ENCODE data around the gene NAT8L.

Gene NAT8L

GRCh38 chr4:2081540-2081939 lies 22.4 kb downstream of the NAT8L start:
- Histone ChIP-seq H3K27me3 (ENCODE audit: control insufficient read depth, insufficient read depth, low read length) (no peaks in the 10 kb centered on the region), H3K9ac (ENCODE audit: low read depth, low read length) (no peak overlapping the region), H3K4me2 (ENCODE audit: low read length) (no peak overlapping the region), H3K4me1 (ENCODE audit: control insufficient read depth, insufficient read depth, low read length) (peaks cover 5% of the 10 kb centered on the region), H3K36me3 (ENCODE audit: insufficient read depth, low read length) (no peaks in the 10 kb centered on the region), H3K4me3 (ENCODE audit: low read length) (no peak overlapping the region), H3K9me3 (replicated peaks; ENCODE audit: low read length) (no peaks in the 10 kb centered on the region)

- no peak overlapping the region for H3K9ac ChIP-seq (ENCODE audit: low read depth, low read length)
- H3K36me3 ChIP-seq (ENCODE audit: insufficient read depth, low read length), result no peaks in the 10 kb centered on the region
- H3K4me1 ChIP-seq (ENCODE audit: control insufficient read depth, insufficient read depth, low read length), result peaks cover 5% of the 10 kb centered on the region
- H3K27me3 ChIP-seq (ENCODE audit: control insufficient read depth, insufficient read depth, low read length), result no peaks in the 10 kb centered on the region
- no peaks in the 10 kb centered on the region for H3K9me3 ChIP-seq (replicated peaks; ENCODE audit: low read length)
- H3K4me2 ChIP-seq (ENCODE audit: low read length), result no peak overlapping the region
- no peak overlapping the region for H3K4me3 ChIP-seq (ENCODE audit: low read length)
Measured at GRCh38 chr4:2082118-2082517, 23.0 kb downstream of the NAT8L start.

GRCh38 chr4:2082627-2083026 lies 23.5 kb downstream of the NAT8L start:
- Histone ChIP-seq H3K4me1 (ENCODE audit: control insufficient read depth, insufficient read depth, low read length) (peaks cover 5% of the 10 kb centered on the region), H3K4me2 (ENCODE audit: low read length) (no peak overlapping the region)

GRCh38 chr4:2083116-2083825 lies 24.1 kb downstream of the NAT8L start:
- H3K9me3 ChIP-seq (replicated peaks; ENCODE audit: low read length), result no peaks in the 10 kb centered on the region
- no peaks in the 10 kb centered on the region for H3K36me3 ChIP-seq (ENCODE audit: insufficient read depth, low read length)
- no peak overlapping the region for H3K4me3 ChIP-seq (ENCODE audit: low read length)
- no peak overlapping the region for H3K9ac ChIP-seq (ENCODE audit: low read depth, low read length)
- H3K4me2 ChIP-seq (ENCODE audit: low read length), result no peak overlapping the region
- peaks cover 5% of the 10 kb centered on the region for H3K4me1 ChIP-seq (ENCODE audit: control insufficient read depth, insufficient read depth, low read length)
- H3K27me3 ChIP-seq (ENCODE audit: control insufficient read depth, insufficient read depth, low read length), result no peaks in the 10 kb centered on the region

More at GRCh38 chr4:2082627-2083026, 23.5 kb downstream of the NAT8L start:
- Histone ChIP-seq H3K9ac (ENCODE audit: low read depth, low read length) (no peak overlapping the region), H3K9me3 (replicated peaks; ENCODE audit: low read length) (no peaks in the 10 kb centered on the region), H3K36me3 (ENCODE audit: insufficient read depth, low read length) (no peaks in the 10 kb centered on the region), H3K27me3 (ENCODE audit: control insufficient read depth, insufficient read depth, low read length) (no peaks in the 10 kb centered on the region), H3K4me3 (ENCODE audit: low read length) (no peak overlapping the region)

- no peak overlapping the region for H3K9ac ChIP-seq (ENCODE audit: low read depth, low read length)
Measured at GRCh38 chr4:2083826-2084160, 24.7 kb downstream of the NAT8L start.

GRCh38 chr4:2084316-2084715 lies 25.2 kb downstream of the NAT8L start:
- Histone ChIP-seq H3K4me1 (ENCODE audit: control insufficient read depth, insufficient read depth, low read length) (peaks cover 5% of the 10 kb centered on the region), H3K9me3 (replicated peaks; ENCODE audit: low read length) (no peaks in the 10 kb centered on the region), H3K4me3 (ENCODE audit: low read length) (no peak overlapping the region), H3K4me2 (ENCODE audit: low read length) (no peak overlapping the region), H3K9ac (ENCODE audit: low read depth, low read length) (no peak overlapping the region), H3K36me3 (ENCODE audit: insufficient read depth, low read length) (no peaks in the 10 kb centered on the region), H3K27me3 (ENCODE audit: control insufficient read depth, insufficient read depth, low read length) (no peaks in the 10 kb centered on the region)

More at GRCh38 chr4:2083826-2084160, 24.7 kb downstream of the NAT8L start:
- Histone ChIP-seq H3K9me3 (replicated peaks; ENCODE audit: low read length) (no peaks in the 10 kb centered on the region), H3K36me3 (ENCODE audit: insufficient read depth, low read length) (no peaks in the 10 kb centered on the region), H3K27me3 (ENCODE audit: control insufficient read depth, insufficient read depth, low read length) (no peaks in the 10 kb centered on the region), H3K4me1 (ENCODE audit: control insufficient read depth, insufficient read depth, low read length) (peaks cover 5% of the 10 kb centered on the region), H3K4me3 (ENCODE audit: low read length) (no peak overlapping the region), H3K4me2 (ENCODE audit: low read length) (no peak overlapping the region)

GRCh38 chr4:2085496-2085901 lies 26.4 kb downstream of the NAT8L start:
- no peaks in the 10 kb centered on the region for H3K9me3 ChIP-seq (replicated peaks; ENCODE audit: low read length)
- no peak overlapping the region for H3K9ac ChIP-seq (ENCODE audit: low read depth, low read length)
- H3K4me1 ChIP-seq (ENCODE audit: control insufficient read depth, insufficient read depth, low read length), result peaks cover 5% of the 10 kb centered on the region
- H3K27me3 ChIP-seq (ENCODE audit: control insufficient read depth, insufficient read depth, low read length), result no peaks in the 10 kb centered on the region
- no peak overlapping the region for H3K4me2 ChIP-seq (ENCODE audit: low read length)
- no peaks in the 10 kb centered on the region for H3K36me3 ChIP-seq (ENCODE audit: insufficient read depth, low read length)
- no peak overlapping the region for H3K4me3 ChIP-seq (ENCODE audit: low read length)

- no peaks in the 10 kb centered on the region for H3K27me3 ChIP-seq (ENCODE audit: control insufficient read depth, insufficient read depth, low read length)
- H3K36me3 ChIP-seq (ENCODE audit: insufficient read depth, low read length), result no peaks in the 10 kb centered on the region
- H3K9ac ChIP-seq (ENCODE audit: low read depth, low read length), result no peak overlapping the region
- H3K4me2 ChIP-seq (ENCODE audit: low read length), result no peak overlapping the region
- H3K4me3 ChIP-seq (ENCODE audit: low read length), result no peak overlapping the region
- no peaks in the 10 kb centered on the region for H3K9me3 ChIP-seq (replicated peaks; ENCODE audit: low read length)
- H3K4me1 ChIP-seq (ENCODE audit: control insufficient read depth, insufficient read depth, low read length), result peaks cover 5% of the 10 kb centered on the region
Measured at GRCh38 chr4:2087170-2087569, 28.0 kb downstream of the NAT8L start.

GRCh38 chr4:2089222-2089621 lies 30.1 kb downstream of the NAT8L start:
- Histone ChIP-seq H3K4me3 (ENCODE audit: low read length) (no peak overlapping the region), H3K4me2 (ENCODE audit: low read length) (no peak overlapping the region), H3K9ac (ENCODE audit: low read depth, low read length) (no peak overlapping the region), H3K36me3 (ENCODE audit: insufficient read depth, low read length) (no peaks in the 10 kb centered on the region), H3K4me1 (ENCODE audit: control insufficient read depth, insufficient read depth, low read length) (peaks cover 5% of the 10 kb centered on the region), H3K27me3 (ENCODE audit: control insufficient read depth, insufficient read depth, low read length) (no peaks in the 10 kb centered on the region), H3K9me3 (replicated peaks; ENCODE audit: low read length) (no peaks in the 10 kb centered on the region)

- Histone ChIP-seq H3K9ac (ENCODE audit: low read depth, low read length) (no peak overlapping the region), H3K27me3 (ENCODE audit: control insufficient read depth, insufficient read depth, low read length) (no peaks in the 10 kb centered on the region), H3K9me3 (replicated peaks; ENCODE audit: low read length) (no peaks in the 10 kb centered on the region)
Measured at GRCh38 chr4:2090642-2091041, 31.5 kb downstream of the NAT8L start.

GRCh38 chr4:2091990-2092668 lies 33.0 kb downstream of the NAT8L start:
- Histone ChIP-seq H3K36me3 (ENCODE audit: insufficient read depth, low read length) (no peaks in the 10 kb centered on the region), H3K4me2 (ENCODE audit: low read length) (no peak overlapping the region), H3K9ac (ENCODE audit: low read depth, low read length) (no peak overlapping the region), H3K4me3 (ENCODE audit: low read length) (no peak overlapping the region), H3K27me3 (ENCODE audit: control insufficient read depth, insufficient read depth, low read length) (no peaks in the 10 kb centered on the region), H3K9me3 (replicated peaks; ENCODE audit: low read length) (no peaks in the 10 kb centered on the region), H3K4me1 (ENCODE audit: control insufficient read depth, insufficient read depth, low read length) (no peaks in the 10 kb centered on the region)

More at GRCh38 chr4:2090642-2091041, 31.5 kb downstream of the NAT8L start:
- H3K4me3 ChIP-seq (ENCODE audit: low read length), result no peak overlapping the region
- no peaks in the 10 kb centered on the region for H3K36me3 ChIP-seq (ENCODE audit: insufficient read depth, low read length)
- no peak overlapping the region for H3K4me2 ChIP-seq (ENCODE audit: low read length)
- H3K4me1 ChIP-seq (ENCODE audit: control insufficient read depth, insufficient read depth, low read length), result no peaks in the 10 kb centered on the region

GRCh38 chr4:2092669-2093053 lies 33.5 kb downstream of the NAT8L start:
- no peak overlapping the region for H3K4me2 ChIP-seq (ENCODE audit: low read length)
- H3K4me1 ChIP-seq (ENCODE audit: control insufficient read depth, insufficient read depth, low read length), result no peaks in the 10 kb centered on the region
- H3K9me3 ChIP-seq (replicated peaks; ENCODE audit: low read length), result no peaks in the 10 kb centered on the region

More at GRCh38 chr4:2092669-2093053, 33.5 kb downstream of the NAT8L start:
- Histone ChIP-seq H3K27me3 (ENCODE audit: control insufficient read depth, insufficient read depth, low read length) (no peaks in the 10 kb centered on the region), H3K36me3 (ENCODE audit: insufficient read depth, low read length) (no peaks in the 10 kb centered on the region), H3K9ac (ENCODE audit: low read depth, low read length) (no peak overlapping the region), H3K4me3 (ENCODE audit: low read length) (no peak overlapping the region)
